Duodenal mucosa (tissue), 2 donors: Measurements from ENCODE around the gene MTMR2.
A peak's percentile ranks its signal among the peaks of the same experiment; 100 is the strongest.

ENCODE experiments used
- H3K27ac ChIP-seq: one replicate; pipeline ENCODE4 v1.7.0; 2013; ENCODE audit warnings: low read depth, low read length
- H3K27me3 ChIP-seq, 2 donors: one replicate each; pipeline ENCODE4 v1.7.0; 2013; ENCODE audit warnings: low read length in 2 of 2, control low read depth in 1 of 2; ENCODE audit not compliant: insufficient read depth in 2 of 2, control insufficient read depth in 1 of 2
- H3K36me3 ChIP-seq, 2 donors: one replicate each; pipeline ENCODE4 v1.7.0; 2013; ENCODE audit warnings: low read length in 2 of 2, control low read depth in 1 of 2; ENCODE audit not compliant: insufficient read depth in 2 of 2, control insufficient read depth in 1 of 2
- H3K4me1 ChIP-seq, 2 donors: one replicate each; pipeline ENCODE4 v1.7.0; 2013; ENCODE audit warnings: low read length in 2 of 2, control low read depth in 1 of 2; ENCODE audit not compliant: insufficient read depth in 2 of 2, control insufficient read depth in 1 of 2
- H3K4me3 ChIP-seq, 2 donors: one replicate each; pipeline ENCODE4 v1.7.0; 2013; ENCODE audit warnings: low read length in 2 of 2, low read depth in 1 of 2
- H3K9ac ChIP-seq, 2 donors: one replicate each; pipeline ENCODE4 v1.7.0; 2013; ENCODE audit warnings: low read length in 2 of 2, low read depth in 1 of 2
- H3K9me3 ChIP-seq, 2 donors: one replicate each; pipeline ENCODE4 v1.7.0; 2013; ENCODE audit warnings: low read length in 2 of 2, control low read depth in 1 of 2; ENCODE audit not compliant: control insufficient read depth in 1 of 2

Gene MTMR2

GRCh38 chr11:95911369-95911759 is 12.5 kb downstream of the MTMR2 start:
- Histone ChIP-seq H3K27me3 (no peaks in the 10 kb centered on the region), H3K9ac (no peak overlapping the region), H3K4me3 (no peak overlapping the region), H3K9me3 (no peaks in the 10 kb centered on the region), H3K4me1 (no peaks in the 10 kb centered on the region), H3K36me3 (no peaks in the 10 kb centered on the region), H3K27ac (no peak overlapping the region)

DNA sequence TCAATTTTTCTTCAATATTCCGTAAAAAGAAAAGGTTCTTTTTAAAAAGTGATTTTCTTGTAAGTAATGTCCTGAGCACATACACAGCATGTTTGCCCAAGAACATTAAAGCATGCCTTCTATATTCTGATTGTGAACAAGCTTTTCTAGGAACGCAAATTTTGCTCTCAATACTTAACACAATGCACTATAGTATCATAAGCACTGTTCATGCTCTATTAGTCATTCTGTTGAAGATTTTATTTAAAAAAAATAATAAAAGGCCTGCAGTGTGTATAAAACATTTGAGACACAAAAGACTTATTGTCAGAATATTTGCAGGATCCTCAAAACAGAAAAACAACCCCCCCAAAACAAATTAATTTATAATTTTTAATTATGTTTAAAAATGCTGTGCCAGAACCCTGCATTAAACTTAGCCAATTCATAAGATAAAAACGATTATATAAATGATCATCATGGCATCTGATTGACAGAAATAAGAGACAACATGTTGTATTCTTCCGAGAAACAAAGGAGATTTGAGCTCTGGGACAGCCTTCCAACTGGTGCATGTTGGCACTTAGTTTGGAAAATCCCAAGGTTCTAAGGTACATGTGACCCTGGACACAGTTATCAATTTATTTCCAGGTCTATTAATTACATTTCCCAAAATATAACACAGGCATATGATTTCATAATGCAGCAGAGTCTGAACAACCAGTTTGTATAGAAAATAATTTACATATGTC is 13.1 kb downstream of the MTMR2 start:
- Histone ChIP-seq H3K9ac (no peak overlapping the region), H3K4me1 (no peaks in the 10 kb centered on the region), H3K27me3 (no peaks in the 10 kb centered on the region), H3K27ac (no peak overlapping the region), H3K36me3 (no peaks in the 10 kb centered on the region), H3K9me3 (no peaks in the 10 kb centered on the region), H3K4me3 (no peak overlapping the region)

DNA sequence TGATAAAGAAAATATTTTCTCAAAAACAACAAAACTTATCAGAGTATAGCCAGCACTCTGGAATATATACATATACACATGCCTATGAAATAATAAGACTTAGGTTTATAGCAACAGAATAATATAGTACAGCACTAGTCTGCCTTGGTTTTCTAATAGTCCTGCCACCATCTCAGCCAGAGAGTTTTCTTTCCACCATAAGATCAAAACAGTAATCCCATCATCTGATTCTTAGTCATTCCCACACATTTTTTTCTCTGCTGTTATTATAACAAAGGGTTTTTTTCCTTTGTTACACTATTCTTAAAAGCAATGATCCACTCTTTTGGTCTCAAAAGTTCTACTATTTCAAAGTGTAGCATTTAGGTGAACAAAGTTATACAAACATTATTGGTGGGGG is 15.1 kb downstream of the MTMR2 start:
- H3K36me3 ChIP-seq = no peaks in the 10 kb centered on the region
- H3K4me1 ChIP-seq = no peaks in the 10 kb centered on the region
- H3K27ac ChIP-seq = no peak overlapping the region
- H3K9me3 ChIP-seq = no peaks in the 10 kb centered on the region
- H3K4me3 ChIP-seq = no peak overlapping the region
- H3K27me3 ChIP-seq = no peaks in the 10 kb centered on the region
- H3K9ac ChIP-seq = no peak overlapping the region

- no peak overlapping the region for H3K4me3 ChIP-seq
- no peaks in the 10 kb centered on the region for H3K36me3 ChIP-seq
- H3K9ac ChIP-seq = no peak overlapping the region
These were observed 16.4 kb downstream of the MTMR2 start for GRCh38 chr11:95907476-95907875.

GRCh38 chr11:95904009-95904650 is 19.8 kb downstream of the MTMR2 start:
- Histone ChIP-seq H3K9me3 (no peaks in the 10 kb centered on the region), H3K27me3 (no peaks in the 10 kb centered on the region), H3K27ac (no peak overlapping the region), H3K36me3 (no peaks in the 10 kb centered on the region), H3K4me1 (no peaks in the 10 kb centered on the region), H3K9ac (no peak overlapping the region), H3K4me3 (no peak overlapping the region)

More at GRCh38 chr11:95907476-95907875, 16.4 kb downstream of the MTMR2 start:
- no peaks in the 10 kb centered on the region for H3K4me1 ChIP-seq
- no peaks in the 10 kb centered on the region for H3K27me3 ChIP-seq
- no peak overlapping the region for H3K27ac ChIP-seq
- no peaks in the 10 kb centered on the region for H3K9me3 ChIP-seq

- H3K4me3 ChIP-seq = no peak overlapping the region
- H3K4me1 ChIP-seq = peaks cover 0 to 4% of the 10 kb centered on the region in 2 donors
- H3K9me3 ChIP-seq = no peaks in the 10 kb centered on the region
- no peaks in the 10 kb centered on the region for H3K27me3 ChIP-seq
- H3K36me3 ChIP-seq = no peaks in the 10 kb centered on the region
- no peak overlapping the region for H3K27ac ChIP-seq
- no peak overlapping the region for H3K9ac ChIP-seq
These were observed 25.1 kb downstream of the MTMR2 start for GRCh38 chr11:95898782-95899181.

DNA sequence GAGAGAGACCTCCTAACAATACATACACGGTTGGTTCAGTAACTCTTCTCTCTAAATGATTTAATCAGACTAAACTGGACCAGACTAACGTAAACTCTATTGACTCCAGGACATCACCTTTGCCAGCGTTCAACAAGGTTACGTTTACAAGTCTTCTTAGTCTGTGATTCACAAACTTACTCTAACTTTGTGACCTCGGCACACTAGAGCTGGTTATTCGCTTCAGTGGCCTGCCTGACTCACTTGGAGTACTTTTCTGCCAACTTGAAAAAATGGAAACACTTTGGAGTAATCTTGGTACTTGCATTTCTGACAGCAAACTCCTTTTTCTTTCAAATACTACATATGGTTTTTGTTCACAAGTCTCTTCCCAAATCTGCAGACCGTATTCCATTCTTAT is 26.2 kb downstream of the MTMR2 start:
- H3K4me3 ChIP-seq = no peak overlapping the region
- H3K27me3 ChIP-seq = no peaks in the 10 kb centered on the region
- H3K9me3 ChIP-seq = no peaks in the 10 kb centered on the region
- H3K9ac ChIP-seq = no peak overlapping the region
- H3K36me3 ChIP-seq = no peaks in the 10 kb centered on the region
- H3K27ac ChIP-seq = no peak overlapping the region
- peaks cover 7 to 14% of the 10 kb centered on the region in 2 donors for H3K4me1 ChIP-seq

- H3K9me3 ChIP-seq = no peaks in the 10 kb centered on the region
- peaks cover 11 to 28% of the 10 kb centered on the region in 2 donors for H3K4me1 ChIP-seq
- H3K27me3 ChIP-seq = no peaks in the 10 kb centered on the region
- no peak overlapping the region for H3K9ac ChIP-seq
- no peak overlapping the region for H3K27ac ChIP-seq
- H3K4me3 ChIP-seq = no peak overlapping the region
- no peaks in the 10 kb centered on the region for H3K36me3 ChIP-seq
These were observed 28.1 kb downstream of the MTMR2 start for GRCh38 chr11:95895815-95896214.

DNA sequence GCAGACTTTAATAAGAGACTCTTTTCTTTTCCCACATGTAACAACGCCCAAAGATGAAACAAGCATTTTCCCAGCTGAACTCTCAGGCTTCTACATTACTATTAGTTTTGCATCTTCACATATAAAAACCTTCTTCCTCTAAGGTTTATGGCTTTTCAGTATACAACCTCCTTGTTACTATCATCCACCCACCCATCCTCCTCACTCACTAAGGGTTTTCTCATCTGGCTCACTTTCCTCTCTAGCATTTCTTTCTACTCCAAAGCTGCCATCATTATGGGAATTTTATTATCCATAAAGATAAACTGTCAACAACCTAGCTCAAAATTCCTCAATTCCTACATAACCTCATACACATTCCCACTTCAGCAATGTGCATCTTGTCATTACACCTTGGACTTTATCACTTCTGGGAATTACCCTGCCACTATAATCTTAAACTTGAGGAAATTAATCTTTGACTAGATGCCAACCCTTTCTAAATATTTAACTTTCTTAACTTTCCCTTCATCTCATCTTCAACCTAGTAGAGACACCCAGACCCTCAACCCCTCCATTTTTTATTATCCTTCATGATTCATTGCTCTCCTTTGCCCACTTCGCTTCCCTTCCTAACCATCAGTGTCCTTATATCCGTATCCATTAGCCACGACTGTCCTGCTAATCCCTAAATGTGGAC is 30.9 kb downstream of the MTMR2 start:
- Histone ChIP-seq H3K4me3 (no peak overlapping the region), H3K27ac (no peak overlapping the region), H3K36me3 (no peaks in the 10 kb centered on the region), H3K4me1 (peaks cover 11 to 28% of the 10 kb centered on the region in 2 donors), H3K9me3 (no peaks in the 10 kb centered on the region), H3K9ac (no peak overlapping the region), H3K27me3 (no peaks in the 10 kb centered on the region)

DNA sequence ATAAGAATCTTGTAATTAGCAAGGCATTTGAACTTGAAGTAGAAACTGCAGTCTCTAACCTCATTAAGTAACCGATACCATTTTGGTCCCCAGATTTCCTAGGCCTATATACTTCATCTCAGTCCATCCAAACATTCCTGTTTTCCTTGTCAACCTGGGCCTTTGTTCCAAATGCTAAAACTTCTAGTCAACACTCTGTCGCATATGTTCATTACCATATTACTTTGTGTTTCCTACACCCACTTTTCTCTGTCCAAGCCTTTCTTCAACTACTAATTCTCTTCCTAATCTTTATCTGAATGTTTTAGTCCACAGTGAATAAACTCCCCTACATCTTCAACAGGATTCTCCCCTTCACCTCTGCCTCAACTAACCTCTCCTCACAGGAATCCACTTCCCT is 31.4 kb downstream of the MTMR2 start:
- Histone ChIP-seq H3K4me3 (no peak overlapping the region), H3K4me1 (peaks cover 11 to 28% of the 10 kb centered on the region in 2 donors), H3K36me3 (no peaks in the 10 kb centered on the region), H3K27me3 (no peaks in the 10 kb centered on the region), H3K27ac (peak overlapping the region; percentile 15), H3K9ac (no peak overlapping the region), H3K9me3 (no peaks in the 10 kb centered on the region)
